Measurements from ENCODE around the gene TPST2.

DNA sequence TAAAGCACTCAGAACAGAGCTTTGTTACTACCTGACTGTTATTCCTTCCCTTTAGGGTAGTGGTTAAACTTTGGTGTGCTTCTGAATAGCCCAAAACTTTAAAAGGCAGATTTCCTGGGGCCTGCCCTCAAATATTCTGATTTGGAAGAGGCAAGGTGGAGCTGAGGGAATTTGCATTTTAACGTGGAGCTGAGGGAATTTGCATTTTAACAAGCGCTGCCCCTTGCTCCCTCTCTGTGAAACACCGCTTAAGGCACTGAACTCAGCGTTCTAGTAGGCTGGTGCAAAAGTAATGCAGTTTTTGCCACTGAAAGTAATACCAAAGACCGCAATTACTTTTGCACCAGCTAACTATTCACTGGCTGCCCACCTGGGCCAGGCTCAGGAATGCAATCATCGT lies 35.0 kb downstream of the TPST2 start:
- TF ChIP-seq, protein P1, sequence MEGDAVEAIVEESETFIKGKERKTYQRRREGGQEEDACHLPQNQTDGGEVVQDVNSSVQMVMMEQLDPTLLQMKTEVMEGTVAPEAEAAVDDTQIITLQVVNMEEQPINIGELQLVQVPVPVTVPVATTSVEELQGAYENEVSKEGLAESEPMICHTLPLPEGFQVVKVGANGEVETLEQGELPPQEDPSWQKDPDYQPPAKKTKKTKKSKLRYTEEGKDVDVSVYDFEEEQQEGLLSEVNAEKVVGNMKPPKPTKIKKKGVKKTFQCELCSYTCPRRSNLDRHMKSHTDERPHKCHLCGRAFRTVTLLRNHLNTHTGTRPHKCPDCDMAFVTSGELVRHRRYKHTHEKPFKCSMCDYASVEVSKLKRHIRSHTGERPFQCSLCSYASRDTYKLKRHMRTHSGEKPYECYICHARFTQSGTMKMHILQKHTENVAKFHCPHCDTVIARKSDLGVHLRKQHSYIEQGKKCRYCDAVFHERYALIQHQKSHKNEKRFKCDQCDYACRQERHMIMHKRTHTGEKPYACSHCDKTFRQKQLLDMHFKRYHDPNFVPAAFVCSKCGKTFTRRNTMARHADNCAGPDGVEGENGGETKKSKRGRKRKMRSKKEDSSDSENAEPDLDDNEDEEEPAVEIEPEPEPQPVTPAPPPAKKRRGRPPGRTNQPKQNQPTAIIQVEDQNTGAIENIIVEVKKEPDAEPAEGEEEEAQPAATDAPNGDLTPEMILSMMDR (conservative IDR thresholded peaks at IDR 0.05; ENCODE audit: low read depth, low read length): no peak
- TF ChIP-seq CHD1 (IDR thresholded peaks at IDR 0.05; ENCODE audit: low read depth, low read length) (no peak), NFE2L2 (IDR thresholded peaks at IDR 0.05; ENCODE audit: low read depth, low read length) (no peak), BHLHE40 (IDR thresholded peaks at IDR 0.05; ENCODE audit: low read depth, low read length) (no peak), CEBPB (IDR thresholded peaks at IDR 0.05; ENCODE audit: low read depth, low read length) (no peak), SMC3 (IDR thresholded peaks at IDR 0.05; ENCODE audit: low read depth, low read length) (no peak), POLR2A (IDR thresholded peaks at IDR 0.05; ENCODE audit: low read depth, low read length) (no peak), RAD21 (IDR thresholded peaks at IDR 0.05; ENCODE audit: low read length) (no peak), FOS (IDR thresholded peaks at IDR 0.05; ENCODE audit: low read depth, low read length) (no peak), MXI1 (IDR thresholded peaks at IDR 0.05; ENCODE audit: borderline replicate concordance, low read depth, low read length) (no peak), MAZ (IDR thresholded peaks at IDR 0.05; ENCODE audit: borderline replicate concordance, low read depth, low read length) (no peak), RCOR1 (IDR thresholded peaks at IDR 0.05; ENCODE audit: insufficient replicate concordance, low read length) (no peak)
- TF ChIP-seq, protein P2, sequence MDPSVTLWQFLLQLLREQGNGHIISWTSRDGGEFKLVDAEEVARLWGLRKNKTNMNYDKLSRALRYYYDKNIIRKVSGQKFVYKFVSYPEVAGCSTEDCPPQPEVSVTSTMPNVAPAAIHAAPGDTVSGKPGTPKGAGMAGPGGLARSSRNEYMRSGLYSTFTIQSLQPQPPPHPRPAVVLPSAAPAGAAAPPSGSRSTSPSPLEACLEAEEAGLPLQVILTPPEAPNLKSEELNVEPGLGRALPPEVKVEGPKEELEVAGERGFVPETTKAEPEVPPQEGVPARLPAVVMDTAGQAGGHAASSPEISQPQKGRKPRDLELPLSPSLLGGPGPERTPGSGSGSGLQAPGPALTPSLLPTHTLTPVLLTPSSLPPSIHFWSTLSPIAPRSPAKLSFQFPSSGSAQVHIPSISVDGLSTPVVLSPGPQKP (IDR thresholded peaks at IDR 0.05; ENCODE audit: borderline replicate concordance, low read depth, low read length): no peak
- TF ChIP-seq, protein P3, sequence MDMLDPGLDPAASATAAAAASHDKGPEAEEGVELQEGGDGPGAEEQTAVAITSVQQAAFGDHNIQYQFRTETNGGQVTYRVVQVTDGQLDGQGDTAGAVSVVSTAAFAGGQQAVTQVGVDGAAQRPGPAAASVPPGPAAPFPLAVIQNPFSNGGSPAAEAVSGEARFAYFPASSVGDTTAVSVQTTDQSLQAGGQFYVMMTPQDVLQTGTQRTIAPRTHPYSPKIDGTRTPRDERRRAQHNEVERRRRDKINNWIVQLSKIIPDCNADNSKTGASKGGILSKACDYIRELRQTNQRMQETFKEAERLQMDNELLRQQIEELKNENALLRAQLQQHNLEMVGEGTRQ (IDR thresholded peaks at IDR 0.05; ENCODE audit: low read depth, low read length): no peak
